K562 (cell line): ENCODE data around the gene DOK7. TPM values are rescaled to one million over a fixed set of nuclear protein-coding genes. Genes with fewer than 3 reads are reported as not detected.

Source experiments
- BHLHE40 ChIP-seq: IDR thresholded peaks from 2 replicates; pipeline ENCODE4 v1.6.1; 2011; ENCODE audit warnings: low read length, improper control_type of control experiment
- CEBPB ChIP-seq: fragments of 450-650 bp; IDR thresholded peaks from 2 replicates; pipeline ENCODE4 v1.6.1; 2016; ENCODE audit warnings: missing genetic modification characterization, missing compliant biosample characterization
- CTCFL ChIP-seq: IDR thresholded peaks from 2 replicates; pipeline ENCODE4 v1.6.1; 2011; ENCODE audit warnings: borderline replicate concordance, low read depth, mild to moderate bottlenecking, moderate library complexity, low read length; ENCODE audit not compliant: insufficient read depth, poor library complexity, severe bottlenecking
- DEAF1 ChIP-seq: fragments of 450-650 bp; formaldehyde crosslinking; IDR thresholded peaks from 2 replicates; pipeline ENCODE4 v1.4.0; 2020; ENCODE audit warnings: mild to moderate bottlenecking, moderate library complexity
- EGR1 ChIP-seq: fragments of 450-650 bp; conservative IDR thresholded peaks from 2 replicates; pipeline ENCODE4 v1.6.1; 2017; ENCODE audit warnings: mild to moderate bottlenecking
- ELK3 ChIP-seq: fragments of 450-650 bp; formaldehyde crosslinking; IDR thresholded peaks from 2 replicates; pipeline ENCODE4 v1.4.0; 2020; ENCODE audit warnings: mild to moderate bottlenecking
- HOXB6 ChIP-seq: fragments of 250-450 bp; sonication (Bioruptor Pico); IDR thresholded peaks from 2 replicates; pipeline ENCODE4 v1.5.1; 2022; ENCODE audit warnings: mild to moderate bottlenecking, borderline replicate concordance
- KAT7 ChIP-seq: sonication (generic); formaldehyde crosslinking; IDR thresholded peaks from 2 replicates; pipeline ENCODE4 v1.8.0; 2022; ENCODE audit warnings: missing genetic modification reagents, mild to moderate bottlenecking, borderline replicate concordance
- KLF16 ChIP-seq: IDR thresholded peaks from 2 replicates; pipeline ENCODE4 v1.6.1; 2016; ENCODE audit warnings: antibody characterized with exemption
- MAZ ChIP-seq, 2 experiments: fragments of 450-650 bp in 1 of 2; sonication (generic) in 1 of 2; formaldehyde crosslinking; IDR thresholded peaks in 1 of 2; conservative IDR thresholded peaks in 1 of 2; 2 replicates each; pipeline versions ENCODE4 v1.4.0 to v1.5.0; 2020; ENCODE audit warnings: mild to moderate bottlenecking in 1 of 2, missing genetic modification reagents in 1 of 2
- RAD21 ChIP-seq, 2 experiments: fragments of 250-450 bp in 1 of 2; fragments of 450-650 bp in 1 of 2; sonication (Bioruptor Pico) in 1 of 2; formaldehyde crosslinking in 1 of 2; IDR thresholded peaks in 1 of 2; conservative IDR thresholded peaks in 1 of 2; 2 replicates each; pipeline versions ENCODE4 v1.4.0 to v1.8.0; 2020 to 2022; ENCODE audit warnings: mild to moderate bottlenecking in 2 of 2, moderate library complexity in 1 of 2
- RB1 ChIP-seq: fragments of 450-650 bp; IDR thresholded peaks from 2 replicates; pipeline ENCODE4 v1.6.1; 2017; ENCODE audit warnings: low read depth, mild to moderate bottlenecking
- RCOR1 ChIP-seq, 2 experiments: IDR thresholded peaks; 2 replicates each; pipeline ENCODE4 v1.6.1; 2012; ENCODE audit warnings: low read depth in 2 of 2, low read length in 2 of 2, borderline replicate concordance in 1 of 2, improper control_type of control experiment in 1 of 2
- SAP30 ChIP-seq: fragments of 200-600 bp; sonication (generic); IDR thresholded peaks from 2 replicates; pipeline ENCODE4 v1.6.1; 2012; ENCODE audit warnings: borderline replicate concordance, low read depth, mild to moderate bottlenecking, moderate library complexity, low read length, control low read depth, inconsistent platforms; ENCODE audit not compliant: insufficient read depth, poor library complexity, severe bottlenecking
- STAG1 ChIP-seq: sonication (generic); formaldehyde crosslinking; IDR thresholded peaks from 2 replicates; pipeline ENCODE4 v1.5.0; 2020; ENCODE audit warnings: missing genetic modification reagents, borderline replicate concordance
- TFAP4 ChIP-seq: sonication (generic); formaldehyde crosslinking; IDR thresholded peaks from 2 replicates; pipeline ENCODE4 v1.8.0; 2022; ENCODE audit warnings: missing genetic modification reagents, mild to moderate bottlenecking, moderate library complexity, borderline replicate concordance
- UBTF ChIP-seq, 2 experiments: IDR thresholded peaks; 2 replicates each; pipeline ENCODE4 v1.6.1; 2012; ENCODE audit warnings: improper control_type of control experiment in 2 of 2, low read depth in 2 of 2, low read length in 2 of 2, borderline replicate concordance in 1 of 2
- XRCC5 ChIP-seq: fragments of 200-400 bp; formaldehyde crosslinking; IDR thresholded peaks from 2 replicates; pipeline ENCODE4 v1.6.1; 2017; ENCODE audit warnings: low read depth, mild to moderate bottlenecking, low read length
- polyA plus RNA-seq, 8 experiments: library from polyadenylated mRNA; depleted of rRNA in 4 of 8; stranded (reverse) in 5 of 8; unstranded in 3 of 8; fragments of >200 nt; fragmentation: Nextera tagmentation in 2 of 8; fragmentation: Illumina TruSeq in 1 of 8; extraction: Ambion mirVana in 2 of 8; extraction: Trizol in 1 of 8; gene quantifications; 2 replicates each; pipeline versions ENCODE4 v1.2.1 to v1.2.3, GENCODE V29; 2011 to 2014; ENCODE audit warnings: inconsistent platforms in 1 of 8, missing spikeins in 1 of 8
- total RNA-seq, 7 experiments: library from RNA; depleted of rRNA in 6 of 7; stranded (reverse); fragments of >200 nt in 6 of 7; fragmentation: Illumina TruSeq in 2 of 7; extraction: Trizol in 2 of 7; gene quantifications; 2 replicates each; pipeline versions ENCODE4 v1.2.1 to v1.2.3, GENCODE V29; 2011 to 2021; ENCODE audit warnings: low replicate concordance in 1 of 7

The DOK7 gene
- total and polyA plus RNA-seq, 9 of the 15 experiments (the other 6 are each of a cell fraction or from before 2014, with no cell fraction given): not detected

- TF ChIP-seq DEAF1 (CRISPR knock-in tag) (peak; percentile 49), XRCC5 (peak; percentile 82), HOXB6 (no peak), RCOR1 (IDR thresholded peaks at IDR 0.05; ENCODE audit: borderline replicate concordance in 1 of 2, low read depth in 2 of 2, low read length in 2 of 2) (0 out of 4 replicates have a peak, but pooled peaks of 1 of the 2 experiments have one; percentile 30), BHLHE40 (no peak), UBTF (IDR thresholded peaks at IDR 0.05; ENCODE audit: borderline replicate concordance in 1 of 2, low read depth in 2 of 2, low read length in 2 of 2) (no peak), SAP30 (no peak), EGR1 (peak; percentile 60; the same call in 1 of the 2 replicates), ELK3 (CRISPR knock-in tag) (no peak), CEBPB (tag) (peak; percentile 38; the same call in 1 of the 2 replicates), CTCFL (peak; percentile 40), RAD21 (CRISPR knock-in tag; conservative IDR thresholded peaks at IDR 0.05 in 1 of 2, IDR thresholded peaks at IDR 0.05 in 1 of 2) (peak; percentile 54 to 88), STAG1 (CRISPR knock-in tag) (peak; percentile 72; the same call in 1 of the 2 replicates), TFAP4 (peak; percentile 48; the same call in 1 of the 2 replicates), KAT7 (CRISPR knock-in tag) (no peak), MAZ (CRISPR knock-in tag; conservative IDR thresholded peaks at IDR 0.05 in 1 of 2, IDR thresholded peaks at IDR 0.05 in 1 of 2) (peak in 1 of 2 experiments; percentile 60; a peak in 2 of 4 replicates), KLF16 (peak; percentile 69; the same call in 1 of the 2 replicates), RB1 (peak; percentile 68)
Measured at GRCh38 chr4:3480528-3481112, 17.5 kb downstream of the DOK7 start (continued).
